Measurements from ENCODE around the gene COG3. TPM values are rescaled to one million over a fixed set of nuclear protein-coding genes. Genes with fewer than 3 reads are reported as not detected.

COG3 gene
- total and polyA plus RNA-seq, 10 of the 15 experiments (the other 5 are each of a cell fraction or from before 2014, with no cell fraction given) = 6.1 to 35.1 (median 22.6) TPM

DNA sequence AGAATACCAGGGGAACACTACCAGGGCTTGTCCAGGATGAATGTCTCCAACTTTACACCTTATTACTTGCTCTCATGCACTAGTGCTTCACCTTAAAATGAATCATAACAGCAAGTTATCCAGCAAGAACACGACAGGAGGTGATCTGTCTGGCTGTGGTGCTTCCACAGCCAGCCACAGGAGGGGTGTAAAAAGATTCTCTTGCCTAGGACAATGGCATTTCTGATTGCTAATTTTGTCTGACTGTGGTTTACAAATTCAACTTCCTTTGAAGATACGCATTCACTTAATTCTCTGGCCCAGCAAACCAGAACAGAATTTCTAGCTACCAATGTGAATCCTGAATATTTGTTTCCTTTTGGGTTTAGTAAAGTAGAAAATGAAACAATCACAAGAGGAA, 23.1 kb upstream of the COG3 start (continued):
- no peak for TF ChIP-seq DPF2 (IDR thresholded peaks at IDR 0.05)
- no peak for TF ChIP-seq FOXK2 (IDR thresholded peaks at IDR 0.05)
- TF ChIP-seq BCL11A (IDR thresholded peaks at IDR 0.05; ENCODE audit: low read depth, low read length) = no peak
- peak; percentile 64 for TF ChIP-seq EED (IDR thresholded peaks at IDR 0.05; ENCODE audit: low read depth)
- TF ChIP-seq ETV6 (conservative IDR thresholded peaks at IDR 0.05 in 1 of 2, IDR thresholded peaks at IDR 0.05 in 1 of 2; ENCODE audit: borderline replicate concordance in 1 of 2, low read depth in 1 of 2) = no peak
- no peak for TF ChIP-seq WRNIP1 (IDR thresholded peaks at IDR 0.05; ENCODE audit: borderline replicate concordance, low read depth, low read length)
- TF ChIP-seq, protein P1, sequence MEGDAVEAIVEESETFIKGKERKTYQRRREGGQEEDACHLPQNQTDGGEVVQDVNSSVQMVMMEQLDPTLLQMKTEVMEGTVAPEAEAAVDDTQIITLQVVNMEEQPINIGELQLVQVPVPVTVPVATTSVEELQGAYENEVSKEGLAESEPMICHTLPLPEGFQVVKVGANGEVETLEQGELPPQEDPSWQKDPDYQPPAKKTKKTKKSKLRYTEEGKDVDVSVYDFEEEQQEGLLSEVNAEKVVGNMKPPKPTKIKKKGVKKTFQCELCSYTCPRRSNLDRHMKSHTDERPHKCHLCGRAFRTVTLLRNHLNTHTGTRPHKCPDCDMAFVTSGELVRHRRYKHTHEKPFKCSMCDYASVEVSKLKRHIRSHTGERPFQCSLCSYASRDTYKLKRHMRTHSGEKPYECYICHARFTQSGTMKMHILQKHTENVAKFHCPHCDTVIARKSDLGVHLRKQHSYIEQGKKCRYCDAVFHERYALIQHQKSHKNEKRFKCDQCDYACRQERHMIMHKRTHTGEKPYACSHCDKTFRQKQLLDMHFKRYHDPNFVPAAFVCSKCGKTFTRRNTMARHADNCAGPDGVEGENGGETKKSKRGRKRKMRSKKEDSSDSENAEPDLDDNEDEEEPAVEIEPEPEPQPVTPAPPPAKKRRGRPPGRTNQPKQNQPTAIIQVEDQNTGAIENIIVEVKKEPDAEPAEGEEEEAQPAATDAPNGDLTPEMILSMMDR (IDR thresholded peaks at IDR 0.05 in 2 of 3, conservative IDR thresholded peaks at IDR 0.05 in 1 of 3; ENCODE audit: control insufficient read depth in 2 of 3, extremely low read depth in 1 of 3, insufficient read depth in 1 of 3, low read depth in 3 of 3, low read length in 3 of 3) = peak; percentile 7 to 43 (median 39); a peak in 2 of 6 replicates
- TF ChIP-seq MTA2 (IDR thresholded peaks at IDR 0.05; ENCODE audit: low read depth) = 0 out of 2 replicates have a peak, but pooled peaks have one; percentile 20
- 0 out of 2 replicates have a peak, but pooled peaks have one; percentile 39 for TF ChIP-seq NFIC (IDR thresholded peaks at IDR 0.05; ENCODE audit: low read depth, low read length)
- no peak for TF ChIP-seq ESRRA (IDR thresholded peaks at IDR 0.05; ENCODE audit: low read length)
- TF ChIP-seq RFX5 (IDR thresholded peaks at IDR 0.05; ENCODE audit: low read depth, low read length) = no peak
- TF ChIP-seq POU2F2 (IDR thresholded peaks at IDR 0.05; ENCODE audit: borderline replicate concordance, low read depth, low read length) = 0 out of 3 replicates have a peak, but pooled peaks have one; percentile 22

DNA sequence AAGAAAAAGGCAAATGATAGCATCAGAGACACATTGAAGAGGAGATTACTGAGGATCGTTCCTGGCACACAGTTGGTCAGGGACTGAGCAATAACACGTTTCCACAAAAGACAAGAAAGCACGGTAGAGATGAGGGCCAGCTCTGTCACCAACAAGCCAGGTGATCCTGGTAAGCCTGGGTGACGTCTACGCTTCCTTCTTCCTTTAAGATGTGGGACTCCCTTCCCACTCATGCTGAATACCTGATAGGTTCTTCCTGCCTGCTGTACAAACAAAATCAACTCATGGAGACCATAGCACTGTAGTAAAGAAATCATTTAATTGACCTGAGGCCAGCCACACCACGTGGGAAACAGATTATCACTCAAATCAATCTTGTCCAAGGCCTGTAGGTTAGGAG, 19.7 kb upstream of the COG3 start:
- H3K79me2 ChIP-seq (ENCODE audit: control insufficient read depth, insufficient read depth, low read length) = no peaks in the 10 kb centered on the region
- H3K27me3 ChIP-seq (replicated peaks in 1 of 2; ENCODE audit: control insufficient read depth in 2 of 2, insufficient read depth in 2 of 2, low read length in 1 of 2) = peaks cover 0 to 2% of the 10 kb centered on the region in 2 experiments; a peak in 1 of 4 replicates
- H3K9me3 ChIP-seq (replicated peaks; ENCODE audit: control insufficient read depth, insufficient read depth, low read length) = no peaks in the 10 kb centered on the region
- TF ChIP-seq ZNF384 (IDR thresholded peaks at IDR 0.05; ENCODE audit: borderline replicate concordance, low read depth, low read length) = no peak
- no peak for TF ChIP-seq TCF3 (IDR thresholded peaks at IDR 0.05; ENCODE audit: borderline replicate concordance, insufficient read depth, low read depth, low read length)
- no peak for TF ChIP-seq ZNF274 (IDR thresholded peaks at IDR 0.05; ENCODE audit: insufficient read depth, insufficient read length)
- no peak for TF ChIP-seq NR2C1 (IDR thresholded peaks at IDR 0.05)
- TF ChIP-seq ZBED1 (IDR thresholded peaks at IDR 0.05; ENCODE audit: borderline replicate concordance) = no peak
- TF ChIP-seq HDAC2 (IDR thresholded peaks at IDR 0.05) = no peak
- TF ChIP-seq BMI1 (IDR thresholded peaks at IDR 0.05; ENCODE audit: borderline replicate concordance) = no peak
- TF ChIP-seq, protein P2, sequence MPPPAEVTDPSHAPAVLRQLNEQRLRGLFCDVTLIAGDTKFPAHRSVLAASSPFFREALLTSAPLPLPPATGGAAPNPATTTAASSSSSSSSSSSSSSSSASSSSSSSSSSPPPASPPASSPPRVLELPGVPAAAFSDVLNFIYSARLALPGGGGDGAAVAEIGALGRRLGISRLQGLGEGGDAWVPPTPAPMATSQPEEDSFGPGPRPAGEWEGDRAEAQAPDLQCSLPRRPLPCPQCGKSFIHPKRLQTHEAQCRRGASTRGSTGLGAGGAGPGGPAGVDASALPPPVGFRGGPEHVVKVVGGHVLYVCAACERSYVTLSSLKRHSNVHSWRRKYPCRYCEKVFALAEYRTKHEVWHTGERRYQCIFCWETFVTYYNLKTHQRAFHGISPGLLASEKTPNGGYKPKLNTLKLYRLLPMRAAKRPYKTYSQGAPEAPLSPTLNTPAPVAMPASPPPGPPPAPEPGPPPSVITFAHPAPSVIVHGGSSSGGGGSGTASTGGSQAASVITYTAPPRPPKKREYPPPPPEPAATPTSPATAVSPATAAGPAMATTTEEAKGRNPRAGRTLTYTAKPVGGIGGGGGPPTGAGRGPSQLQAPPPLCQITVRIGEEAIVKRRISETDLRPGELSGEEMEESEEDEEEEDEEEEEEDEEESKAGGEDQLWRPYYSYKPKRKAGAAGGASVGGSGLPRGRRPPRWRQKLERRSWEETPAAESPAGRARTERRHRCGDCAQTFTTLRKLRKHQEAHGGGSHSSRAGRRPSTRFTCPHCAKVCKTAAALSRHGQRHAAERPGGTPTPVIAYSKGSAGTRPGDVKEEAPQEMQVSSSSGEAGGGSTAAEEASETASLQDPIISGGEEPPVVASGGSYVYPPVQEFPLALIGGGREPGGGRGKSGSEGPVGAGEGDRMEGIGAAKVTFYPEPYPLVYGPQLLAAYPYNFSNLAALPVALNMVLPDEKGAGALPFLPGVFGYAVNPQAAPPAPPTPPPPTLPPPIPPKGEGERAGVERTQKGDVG (CRISPR knock-in tag; IDR thresholded peaks at IDR 0.05) = no peak
- no peak for TF ChIP-seq MTA2 (IDR thresholded peaks at IDR 0.05; ENCODE audit: low read depth)
- peaks cover 16% of the 10 kb centered on the region for H3K4me1 ChIP-seq (ENCODE audit: control insufficient read depth, insufficient read depth, low read length)
- no peak for FAIRE-seq
- H2AFZ ChIP-seq (ENCODE audit: control insufficient read depth, low read depth, low read length) = no peak overlapping the region
- no peak overlapping the region for H3K9ac ChIP-seq (ENCODE audit: control insufficient read depth, insufficient read depth, low read length)
- RAD21 ChIA-PET (ENCODE audit: unreplicated experiment) = no interaction called here
- in situ Hi-C loops (cut with MboI) (no loop called here), intact Hi-C loops (cut with micrococcal nuclease; ENCODE audit: unreplicated experiment) (no loop called here)
- H3K27ac ChIP-seq (ENCODE audit: control insufficient read depth, insufficient read depth) = no peak overlapping the region
- POLR2A ChIA-PET = no interaction called here
- H3K36me3 ChIP-seq (ENCODE audit: control insufficient read depth in 2 of 2, insufficient read depth in 2 of 2, low read length in 1 of 2) = no peaks in the 10 kb centered on the region
- CTCF ChIA-PET = no interaction called here
- WGBS (ENCODE audit: insufficient coverage, insufficient replicate concordance, low lambda C conversion rate, missing lambda C conversion rate) = 62% methylated on average over 6 of the region's 6 CpGs
- no peak for ATAC-seq
- DNase-seq (ENCODE audit: low read depth, low spot score) = no peak
- H3K4me2 ChIP-seq (ENCODE audit: control insufficient read depth, insufficient read depth) = no peak overlapping the region
- no peak overlapping the region for H3K4me3 ChIP-seq
- BruUV-seq (replicated peaks) = no TSS peak
- SMC1A ChIA-PET (ENCODE audit: uncharacterized antibody, unreplicated experiment) = no interaction called here
- no peaks in the 10 kb centered on the region for H4K20me1 ChIP-seq (ENCODE audit: control insufficient read depth, insufficient read depth)
